ENCODE results near the gene COL4A4.

COL4A4 gene

DNA sequence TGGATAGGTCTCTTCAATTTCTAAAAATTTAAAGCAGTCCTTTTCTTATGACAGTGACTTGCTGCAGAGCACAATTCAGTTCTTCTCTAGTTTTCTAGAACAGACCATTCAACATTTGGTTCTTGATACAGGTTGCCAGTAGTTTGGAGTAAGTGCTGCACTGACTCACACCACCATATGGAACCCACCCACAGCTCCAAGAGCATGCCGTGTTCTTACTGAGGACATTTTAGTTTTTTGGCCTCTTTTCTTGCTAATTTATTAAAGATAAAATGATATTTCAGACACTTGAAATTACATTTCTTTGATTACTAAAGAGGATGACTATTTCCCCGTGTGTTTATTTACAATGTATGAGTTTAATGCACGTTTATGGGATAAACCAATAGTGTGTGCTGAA lies 120.0 kb downstream of the COL4A4 start:
- H3K27ac ChIP-seq (ENCODE audit: low read length), result no peak overlapping the region
- H3K4me1 ChIP-seq (ENCODE audit: insufficient read depth, low read length), result no peaks in the 10 kb centered on the region
- H3K9me3 ChIP-seq (ENCODE audit: insufficient read depth, low read depth, low read length), result no peaks in the 10 kb centered on the region
- no peak overlapping the region for H3K4me3 ChIP-seq (ENCODE audit: low read length)
- H3K36me3 ChIP-seq (ENCODE audit: insufficient read depth, low read depth, low read length), result no peaks in the 10 kb centered on the region
- H3K27me3 ChIP-seq (ENCODE audit: insufficient read depth, low read length), result no peaks in the 10 kb centered on the region
- no peak overlapping the region for H3K9ac ChIP-seq (ENCODE audit: low read depth, low read length)

DNA sequence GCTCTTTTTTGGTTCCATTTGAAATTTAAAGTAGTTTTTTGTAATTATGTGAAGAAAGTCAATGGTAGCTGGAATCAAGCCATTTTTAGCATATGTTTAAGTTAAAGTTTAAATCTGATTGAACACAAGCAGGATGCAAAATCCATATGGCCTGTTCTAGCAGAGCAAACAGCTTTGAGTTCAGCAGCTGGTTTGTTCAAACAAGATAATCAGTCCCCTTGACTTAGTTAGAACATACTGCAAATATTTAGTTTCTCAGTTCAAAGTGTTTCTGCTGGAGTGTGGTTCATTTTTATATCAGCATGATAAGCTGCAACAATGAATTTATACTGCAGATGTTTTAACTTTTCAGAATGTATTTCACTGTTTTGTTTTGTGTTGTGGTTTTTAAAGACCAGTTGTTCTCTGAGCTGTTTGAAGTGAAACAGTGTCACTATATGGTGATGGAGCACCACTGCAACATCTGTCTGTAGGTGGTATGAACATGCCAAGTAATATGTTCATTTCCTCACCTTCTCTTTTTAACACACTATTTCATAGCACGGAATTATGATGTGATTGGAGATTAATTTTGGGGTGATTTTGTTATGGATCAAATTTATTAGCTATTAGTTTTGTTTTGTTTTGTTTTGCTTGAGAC lies 125.3 kb downstream of the COL4A4 start:
- Histone ChIP-seq H3K27ac (ENCODE audit: low read length) (no peak overlapping the region), H3K4me1 (ENCODE audit: insufficient read depth, low read length) (no peaks in the 10 kb centered on the region), H3K27me3 (ENCODE audit: insufficient read depth, low read length) (no peaks in the 10 kb centered on the region), H3K9me3 (ENCODE audit: insufficient read depth, low read depth, low read length) (no peaks in the 10 kb centered on the region), H3K9ac (ENCODE audit: low read depth, low read length) (no peak overlapping the region), H3K4me3 (ENCODE audit: low read length) (no peak overlapping the region), H3K36me3 (ENCODE audit: insufficient read depth, low read depth, low read length) (no peaks in the 10 kb centered on the region)

DNA sequence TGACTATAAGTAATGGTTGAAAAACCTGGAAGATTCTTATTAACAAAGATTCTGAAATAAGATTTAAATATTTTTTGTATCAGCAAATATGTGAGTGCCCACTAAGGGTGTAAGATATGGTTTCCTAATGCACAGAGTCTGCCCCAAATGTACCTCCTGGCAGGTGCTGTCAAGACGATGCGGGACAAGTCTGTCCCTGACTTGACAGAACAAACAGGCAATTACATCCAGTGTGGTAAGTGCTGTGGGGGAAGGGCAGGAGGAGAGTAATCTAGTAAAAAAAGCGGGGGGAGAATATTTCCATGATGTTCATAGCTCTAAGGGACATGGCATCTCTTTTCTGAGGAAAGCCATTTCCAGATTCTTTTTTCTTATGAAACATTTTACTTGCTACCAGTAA lies 127.5 kb downstream of the COL4A4 start:
- H3K36me3 ChIP-seq (ENCODE audit: insufficient read depth, low read depth, low read length), result no peaks in the 10 kb centered on the region
- H3K27me3 ChIP-seq (ENCODE audit: insufficient read depth, low read length), result no peaks in the 10 kb centered on the region
- no peaks in the 10 kb centered on the region for H3K4me1 ChIP-seq (ENCODE audit: insufficient read depth, low read length)
- H3K27ac ChIP-seq (ENCODE audit: low read length), result no peak overlapping the region
- no peak overlapping the region for H3K9ac ChIP-seq (ENCODE audit: low read depth, low read length)
- H3K4me3 ChIP-seq (ENCODE audit: low read length), result no peak overlapping the region
- no peaks in the 10 kb centered on the region for H3K9me3 ChIP-seq (ENCODE audit: insufficient read depth, low read depth, low read length)

DNA sequence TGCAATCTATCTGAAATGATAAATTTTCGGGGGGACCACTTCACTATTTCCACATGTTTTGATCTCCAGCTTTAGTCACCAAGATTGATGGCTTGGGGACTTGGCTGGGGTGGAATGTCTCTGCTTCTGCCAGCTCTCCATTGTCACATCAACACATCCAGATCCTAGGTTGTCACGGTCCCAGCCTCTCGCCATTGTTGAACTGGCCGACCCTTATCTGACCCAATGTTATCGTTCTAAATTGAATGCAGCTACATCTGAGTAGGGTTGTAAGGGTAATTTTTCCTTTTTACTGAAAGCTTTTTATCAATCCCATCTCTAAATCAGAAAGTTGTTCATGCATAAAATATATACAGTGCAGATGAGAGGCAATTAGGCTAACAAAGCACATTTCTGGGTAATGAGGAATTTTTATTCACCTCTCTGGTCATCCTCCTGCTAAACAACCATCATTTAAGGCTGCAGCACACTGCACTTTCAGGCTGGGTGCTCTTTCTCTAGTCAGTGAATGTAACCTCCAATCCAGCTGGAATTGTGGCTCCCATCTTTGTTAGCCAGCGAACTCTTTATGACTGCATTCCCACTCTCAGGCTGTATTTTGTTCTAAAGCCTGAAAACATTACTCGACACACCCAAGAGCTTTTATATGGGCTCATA lies 128.2 kb downstream of the COL4A4 start:
- H3K9ac ChIP-seq (ENCODE audit: low read depth, low read length), result no peak overlapping the region
- no peak overlapping the region for H3K4me3 ChIP-seq (ENCODE audit: low read length)
- no peaks in the 10 kb centered on the region for H3K4me1 ChIP-seq (ENCODE audit: insufficient read depth, low read length)
- H3K27ac ChIP-seq (ENCODE audit: low read length), result no peak overlapping the region
- no peaks in the 10 kb centered on the region for H3K36me3 ChIP-seq (ENCODE audit: insufficient read depth, low read depth, low read length)
- H3K27me3 ChIP-seq (ENCODE audit: insufficient read depth, low read length), result no peaks in the 10 kb centered on the region
- no peaks in the 10 kb centered on the region for H3K9me3 ChIP-seq (ENCODE audit: insufficient read depth, low read depth, low read length)

DNA sequence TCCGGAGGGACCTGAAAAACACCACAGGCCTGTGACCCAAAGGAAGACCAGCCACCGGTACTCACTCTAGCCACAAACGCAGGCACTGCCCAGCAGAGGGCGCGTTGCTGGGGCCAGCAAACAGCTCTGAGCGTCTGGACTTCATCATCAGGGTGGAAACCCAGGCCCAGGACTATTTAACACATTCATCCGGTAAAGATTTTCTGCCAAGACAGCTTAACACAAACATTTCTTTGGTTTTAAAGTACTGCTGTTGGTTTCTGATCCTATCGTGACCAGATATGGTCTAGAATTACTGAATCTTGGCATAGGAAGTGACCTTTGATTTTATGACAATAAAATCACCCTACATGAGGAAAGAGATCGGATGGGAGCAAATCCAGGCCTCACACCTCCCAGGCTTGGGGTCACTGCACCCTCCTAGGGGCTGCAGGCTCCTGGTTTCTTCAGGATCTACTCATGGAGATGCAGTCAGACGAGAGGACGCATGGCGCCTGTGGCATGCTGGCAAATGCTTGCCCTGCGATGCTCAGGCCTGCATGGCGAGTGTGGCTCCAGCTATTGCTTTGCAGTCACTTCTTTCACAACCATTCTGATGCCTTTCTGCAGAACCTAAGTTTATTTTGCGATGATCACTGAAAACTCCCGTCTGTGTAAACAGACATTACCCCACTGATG lies 130.4 kb downstream of the COL4A4 start:
- H3K4me3 ChIP-seq (ENCODE audit: low read length), result no peak overlapping the region
- no peaks in the 10 kb centered on the region for H3K9me3 ChIP-seq (ENCODE audit: insufficient read depth, low read depth, low read length)

DNA sequence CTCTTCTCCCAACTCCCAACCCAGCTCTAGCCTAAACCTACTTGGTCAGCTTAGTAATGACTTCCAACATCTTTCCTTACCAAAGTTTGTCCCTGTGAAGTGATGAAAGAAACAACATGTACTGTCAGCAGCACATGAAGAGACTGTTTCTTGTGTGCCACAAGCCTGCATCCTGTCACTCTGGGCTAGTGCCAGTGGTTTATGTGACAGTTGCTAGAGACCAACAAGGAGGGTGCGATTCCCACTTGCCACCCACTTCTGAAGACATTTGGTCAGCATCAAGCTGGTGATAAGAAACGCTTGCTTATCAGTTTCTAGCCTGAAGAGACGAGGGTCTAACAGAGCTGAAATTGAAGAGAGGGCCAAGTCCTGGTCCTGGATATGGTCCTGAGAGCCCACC lies 132.6 kb downstream of the COL4A4 start:
- Histone ChIP-seq H3K36me3 (ENCODE audit: insufficient read depth, low read depth, low read length) (no peaks in the 10 kb centered on the region), H3K9ac (ENCODE audit: low read depth, low read length) (no peak overlapping the region), H3K27me3 (ENCODE audit: insufficient read depth, low read length) (no peaks in the 10 kb centered on the region), H3K9me3 (ENCODE audit: insufficient read depth, low read depth, low read length) (no peaks in the 10 kb centered on the region), H3K4me1 (ENCODE audit: insufficient read depth, low read length) (no peaks in the 10 kb centered on the region), H3K27ac (ENCODE audit: low read length) (no peak overlapping the region), H3K4me3 (ENCODE audit: low read length) (no peak overlapping the region)

More for the DNA sequence above, 130.4 kb downstream of the COL4A4 start:
- Histone ChIP-seq H3K4me1 (ENCODE audit: insufficient read depth, low read length) (no peaks in the 10 kb centered on the region), H3K9ac (ENCODE audit: low read depth, low read length) (no peak overlapping the region), H3K27ac (ENCODE audit: low read length) (no peak overlapping the region), H3K36me3 (ENCODE audit: insufficient read depth, low read depth, low read length) (no peaks in the 10 kb centered on the region), H3K27me3 (ENCODE audit: insufficient read depth, low read length) (no peaks in the 10 kb centered on the region)

DNA sequence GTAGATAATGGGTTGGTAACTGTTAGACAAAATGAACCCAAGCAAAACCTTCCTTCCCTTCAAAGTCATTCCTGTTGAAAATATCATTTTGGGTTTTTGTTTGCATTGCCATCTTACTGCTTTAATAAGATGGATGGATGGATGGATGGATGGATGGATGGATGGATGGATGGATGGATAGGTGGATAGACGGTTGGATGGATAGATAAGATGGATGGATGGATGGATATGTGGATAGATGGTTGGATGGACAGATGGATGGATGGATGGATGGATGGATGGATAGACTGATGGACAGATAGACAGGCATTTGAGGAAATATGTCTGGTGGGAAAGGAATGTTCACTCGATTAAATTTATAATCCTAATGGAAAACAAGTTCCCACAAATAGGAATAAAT lies 133.2 kb downstream of the COL4A4 start:
- Histone ChIP-seq H3K4me3 (ENCODE audit: low read length) (no peak overlapping the region), H3K4me1 (ENCODE audit: insufficient read depth, low read length) (no peaks in the 10 kb centered on the region), H3K9ac (ENCODE audit: low read depth, low read length) (no peak overlapping the region), H3K36me3 (ENCODE audit: insufficient read depth, low read depth, low read length) (no peaks in the 10 kb centered on the region), H3K27ac (ENCODE audit: low read length) (no peak overlapping the region), H3K27me3 (ENCODE audit: insufficient read depth, low read length) (no peaks in the 10 kb centered on the region), H3K9me3 (ENCODE audit: insufficient read depth, low read depth, low read length) (no peaks in the 10 kb centered on the region)

DNA sequence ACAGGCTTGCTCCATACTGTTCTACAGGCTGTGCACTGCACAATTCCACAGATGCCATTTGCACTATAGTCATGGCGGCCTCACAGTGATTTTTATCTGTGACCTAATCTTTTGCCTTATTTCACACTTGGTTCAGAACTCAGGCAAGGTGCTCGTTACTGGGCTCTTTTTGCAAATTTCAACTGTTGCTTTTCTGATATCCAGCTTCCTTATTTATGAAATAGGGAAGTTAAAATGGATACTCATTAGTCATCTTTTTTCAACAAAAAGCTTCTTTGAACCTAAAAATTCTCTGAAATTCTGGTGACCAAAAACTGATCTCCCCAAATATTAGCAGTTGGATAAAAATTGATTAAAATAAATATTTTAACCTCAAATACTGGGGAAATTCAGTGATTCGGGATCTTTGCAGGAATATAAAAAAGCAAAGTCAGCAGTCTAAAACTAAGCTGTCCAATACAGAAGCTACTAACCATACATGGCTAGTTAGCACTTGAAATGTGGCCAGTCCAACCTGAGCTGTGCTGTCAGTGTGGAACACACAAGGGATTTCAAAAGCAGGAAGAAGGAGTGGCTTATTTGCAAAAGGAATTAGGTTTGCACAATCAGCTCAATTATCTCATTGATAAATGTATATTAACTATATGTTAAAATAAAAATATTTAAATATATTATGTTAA lies 134.4 kb downstream of the COL4A4 start:
- Histone ChIP-seq H3K27me3 (ENCODE audit: insufficient read depth, low read length) (no peaks in the 10 kb centered on the region), H3K9me3 (ENCODE audit: insufficient read depth, low read depth, low read length) (no peaks in the 10 kb centered on the region), H3K9ac (ENCODE audit: low read depth, low read length) (no peak overlapping the region), H3K4me3 (ENCODE audit: low read length) (no peak overlapping the region), H3K4me1 (ENCODE audit: insufficient read depth, low read length) (no peaks in the 10 kb centered on the region), H3K36me3 (ENCODE audit: insufficient read depth, low read depth, low read length) (no peaks in the 10 kb centered on the region), H3K27ac (ENCODE audit: low read length) (no peak overlapping the region)

DNA sequence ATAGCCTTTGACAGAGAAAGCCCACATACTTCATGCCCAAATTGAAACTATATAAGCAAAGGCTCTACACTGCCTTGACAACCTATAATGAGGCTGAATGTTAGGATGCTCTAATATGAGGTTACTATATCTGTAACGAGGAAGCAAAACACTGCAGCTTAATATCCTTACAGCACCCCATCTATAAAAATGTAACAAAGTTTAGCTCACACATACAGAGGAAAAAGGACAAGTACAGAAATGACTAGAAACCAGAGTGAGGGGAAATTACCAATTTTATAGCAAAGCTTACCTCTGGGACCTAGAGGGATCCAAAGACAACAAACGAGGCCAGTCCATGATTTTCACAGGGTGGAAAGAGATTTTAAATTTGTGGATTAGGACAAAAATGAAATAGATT lies 138.5 kb downstream of the COL4A4 start:
- Histone ChIP-seq H3K27ac (ENCODE audit: low read length) (no peak overlapping the region), H3K9ac (ENCODE audit: low read depth, low read length) (no peak overlapping the region), H3K27me3 (ENCODE audit: insufficient read depth, low read length) (no peaks in the 10 kb centered on the region), H3K36me3 (ENCODE audit: insufficient read depth, low read depth, low read length) (no peaks in the 10 kb centered on the region), H3K4me3 (ENCODE audit: low read length) (no peak overlapping the region), H3K4me1 (ENCODE audit: insufficient read depth, low read length) (peaks cover 6% of the 10 kb centered on the region; the same call in 1 of the 2 replicates), H3K9me3 (ENCODE audit: insufficient read depth, low read depth, low read length) (no peaks in the 10 kb centered on the region)

DNA sequence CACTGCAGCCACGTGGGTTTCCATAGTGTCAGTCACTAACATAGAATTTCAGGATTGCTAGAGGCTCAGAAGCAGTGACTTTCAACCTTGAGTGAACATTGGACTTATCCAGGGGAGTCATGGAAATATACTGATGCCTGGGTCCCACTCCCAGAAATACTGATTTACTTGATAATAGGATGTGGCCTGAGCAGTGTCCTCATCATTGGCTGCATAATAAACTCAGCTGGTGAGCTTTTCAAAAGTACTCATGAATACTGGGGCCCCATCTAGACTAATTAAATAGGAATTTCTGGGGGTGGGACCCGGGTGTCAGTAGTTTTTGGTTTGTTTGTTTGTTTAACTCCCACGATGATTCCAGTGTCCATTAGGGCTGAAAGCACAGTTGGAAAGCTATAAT lies 141.4 kb downstream of the COL4A4 start:
- Histone ChIP-seq H3K36me3 (ENCODE audit: insufficient read depth, low read depth, low read length) (no peaks in the 10 kb centered on the region), H3K27ac (ENCODE audit: low read length) (no peak overlapping the region), H3K27me3 (ENCODE audit: insufficient read depth, low read length) (no peaks in the 10 kb centered on the region), H3K9me3 (ENCODE audit: insufficient read depth, low read depth, low read length) (no peaks in the 10 kb centered on the region), H3K4me3 (ENCODE audit: low read length) (no peak overlapping the region), H3K4me1 (ENCODE audit: insufficient read depth, low read length) (peaks cover 6% of the 10 kb centered on the region; the same call in 1 of the 2 replicates), H3K9ac (ENCODE audit: low read depth, low read length) (no peak overlapping the region)

DNA sequence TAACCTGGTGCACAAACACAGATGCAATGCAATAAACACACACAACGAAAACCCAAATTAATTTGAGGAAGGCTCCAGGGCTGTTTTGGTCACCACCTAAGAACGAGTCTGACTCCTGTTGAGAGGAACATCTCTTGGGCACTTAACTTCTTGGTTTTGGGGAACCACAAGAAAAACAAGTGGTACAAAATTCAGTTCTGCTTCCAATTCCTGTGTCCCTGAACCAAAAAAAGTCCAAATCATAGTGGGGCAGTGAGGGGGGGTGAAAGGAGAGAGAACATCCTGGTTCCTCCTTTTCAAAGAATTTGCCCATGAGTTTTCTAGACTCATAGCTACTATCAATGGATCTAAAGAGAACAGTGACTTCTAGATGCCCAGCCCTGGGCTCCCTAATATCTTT lies 143.6 kb downstream of the COL4A4 start:
- no peak overlapping the region for H3K4me3 ChIP-seq (ENCODE audit: low read length)
- H3K9me3 ChIP-seq (ENCODE audit: insufficient read depth, low read depth, low read length), result no peaks in the 10 kb centered on the region
- peaks cover 6% of the 10 kb centered on the region; the same call in 1 of the 2 replicates for H3K4me1 ChIP-seq (ENCODE audit: insufficient read depth, low read length)
- H3K36me3 ChIP-seq (ENCODE audit: insufficient read depth, low read depth, low read length), result no peaks in the 10 kb centered on the region
- no peaks in the 10 kb centered on the region for H3K27me3 ChIP-seq (ENCODE audit: insufficient read depth, low read length)
- no peak overlapping the region for H3K27ac ChIP-seq (ENCODE audit: low read length)
- no peak overlapping the region for H3K9ac ChIP-seq (ENCODE audit: low read depth, low read length)

Measured in iPS-20b (cell line).